ENCODE data around the gene CTBP1.

The CTBP1 gene

GRCh38 chr4:1259966-1260365 lies 11.0 kb upstream of the CTBP1 start:
- H3K9ac ChIP-seq (ENCODE audit: low read depth, low read length): no peak overlapping the region
- no peak overlapping the region for H3K4me3 ChIP-seq (ENCODE audit: low read length)
- H3K9me3 ChIP-seq (ENCODE audit: insufficient read depth, low read depth, low read length): peaks cover 25% of the 10 kb centered on the region
- WGBS: 91% methylated on average over 4 of the region's 4 CpGs
- H3K27ac ChIP-seq (ENCODE audit: low read depth, low read length): no peak overlapping the region
- no peaks in the 10 kb centered on the region for H3K36me3 ChIP-seq (ENCODE audit: insufficient read depth, low read length)
- no peaks in the 10 kb centered on the region for H3K4me1 ChIP-seq (ENCODE audit: insufficient read depth, low read length)
- no peaks in the 10 kb centered on the region for H3K27me3 ChIP-seq (ENCODE audit: insufficient read depth, low read length)

- Histone ChIP-seq H3K27me3 (ENCODE audit: insufficient read depth, low read length) (no peaks in the 10 kb centered on the region), H3K36me3 (ENCODE audit: insufficient read depth, low read length) (no peaks in the 10 kb centered on the region), H3K4me3 (ENCODE audit: low read length) (no peak overlapping the region), H3K9ac (ENCODE audit: low read depth, low read length) (no peak overlapping the region), H3K27ac (ENCODE audit: low read depth, low read length) (no peak overlapping the region), H3K4me1 (ENCODE audit: insufficient read depth, low read length) (no peaks in the 10 kb centered on the region), H3K9me3 (ENCODE audit: insufficient read depth, low read depth, low read length) (peaks cover 41% of the 10 kb centered on the region)
- WGBS: 83% methylated on average over 1 of the region's 2 CpGs
Measured at GRCh38 chr4:1258457-1258856, 9.5 kb upstream of the CTBP1 start.

DNA sequence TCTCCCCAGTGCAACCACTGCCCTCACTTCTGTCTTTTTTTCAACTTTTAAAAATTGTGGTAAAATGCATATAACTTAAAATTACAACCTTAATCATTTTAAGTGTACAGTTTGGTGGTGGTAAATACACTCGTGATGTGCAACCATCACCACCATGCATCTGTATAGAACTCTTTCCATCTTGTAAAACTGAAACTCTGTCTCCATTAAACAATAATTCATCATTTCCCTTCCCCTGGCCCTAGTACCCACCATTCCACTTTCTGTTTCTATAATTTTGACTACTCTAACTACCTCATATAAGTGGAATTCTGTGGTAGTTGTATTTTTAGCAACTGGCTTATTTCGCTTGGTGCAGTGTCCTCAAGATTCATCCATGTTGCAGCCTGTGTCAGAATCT lies 6.8 kb upstream of the CTBP1 start:
- Histone ChIP-seq H3K27ac (ENCODE audit: low read depth, low read length) (no peak overlapping the region), H3K36me3 (ENCODE audit: insufficient read depth, low read length) (peaks cover 12% of the 10 kb centered on the region), H3K9ac (ENCODE audit: low read depth, low read length) (no peak overlapping the region), H3K4me3 (ENCODE audit: low read length) (no peak overlapping the region), H3K9me3 (ENCODE audit: insufficient read depth, low read depth, low read length) (peaks cover 67% of the 10 kb centered on the region), H3K4me1 (ENCODE audit: insufficient read depth, low read length) (no peaks in the 10 kb centered on the region), H3K27me3 (ENCODE audit: insufficient read depth, low read length) (no peaks in the 10 kb centered on the region)
- 100% methylated on average over 2 of the region's 2 CpGs for WGBS

GRCh38 chr4:1255151-1255550 lies 6.2 kb upstream of the CTBP1 start:
- peaks cover 14% of the 10 kb centered on the region for H3K36me3 ChIP-seq (ENCODE audit: insufficient read depth, low read length)
- 87% methylated on average over 4 of the region's 4 CpGs for WGBS
- no peak overlapping the region for H3K4me3 ChIP-seq (ENCODE audit: low read length)
- H3K9me3 ChIP-seq (ENCODE audit: insufficient read depth, low read depth, low read length): peaks cover 67% of the 10 kb centered on the region
- no peak overlapping the region for H3K9ac ChIP-seq (ENCODE audit: low read depth, low read length)
- H3K4me1 ChIP-seq (ENCODE audit: insufficient read depth, low read length): no peaks in the 10 kb centered on the region
- H3K27me3 ChIP-seq (ENCODE audit: insufficient read depth, low read length): no peaks in the 10 kb centered on the region
- H3K27ac ChIP-seq (ENCODE audit: low read depth, low read length): no peak overlapping the region

DNA sequence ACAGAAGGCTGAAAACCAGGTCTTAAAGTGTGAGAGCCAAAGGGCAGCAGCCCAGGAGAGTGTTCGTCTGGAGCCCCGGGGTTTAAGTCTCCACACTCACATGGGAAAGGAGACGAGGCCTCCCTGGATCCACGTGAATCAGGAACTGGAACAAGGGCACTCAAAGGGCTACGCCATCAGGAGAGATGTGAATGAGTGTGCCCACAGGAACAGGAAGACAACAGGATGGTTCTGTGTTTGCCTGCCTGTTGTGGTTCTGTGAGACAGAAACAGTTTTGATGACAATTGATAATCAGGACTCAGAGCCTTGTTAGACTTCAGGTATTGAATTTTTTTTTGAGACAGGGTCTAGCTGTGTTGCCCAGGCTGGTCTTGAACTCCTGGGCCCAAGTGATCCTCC lies 4.9 kb upstream of the CTBP1 start:
- H3K27me3 ChIP-seq (ENCODE audit: insufficient read depth, low read length): no peaks in the 10 kb centered on the region
- 84% methylated on average over 5 of the region's 5 CpGs for WGBS
- no peaks in the 10 kb centered on the region for H3K4me1 ChIP-seq (ENCODE audit: insufficient read depth, low read length)
- no peak overlapping the region for H3K27ac ChIP-seq (ENCODE audit: low read depth, low read length)
- no peak overlapping the region for H3K4me3 ChIP-seq (ENCODE audit: low read length)
- no peak overlapping the region for H3K9ac ChIP-seq (ENCODE audit: low read depth, low read length)
- peaks cover 67% of the 10 kb centered on the region for H3K9me3 ChIP-seq (ENCODE audit: insufficient read depth, low read depth, low read length)
- peaks cover 14% of the 10 kb centered on the region for H3K36me3 ChIP-seq (ENCODE audit: insufficient read depth, low read length)

- Histone ChIP-seq H3K27ac (ENCODE audit: low read depth, low read length) (no peak overlapping the region), H3K36me3 (ENCODE audit: insufficient read depth, low read length) (peaks cover 14% of the 10 kb centered on the region), H3K9me3 (ENCODE audit: insufficient read depth, low read depth, low read length) (peaks cover 65% of the 10 kb centered on the region), H3K27me3 (ENCODE audit: insufficient read depth, low read length) (no peaks in the 10 kb centered on the region), H3K4me1 (ENCODE audit: insufficient read depth, low read length) (no peaks in the 10 kb centered on the region), H3K9ac (ENCODE audit: low read depth, low read length) (no peak overlapping the region), H3K4me3 (ENCODE audit: low read length) (no peak overlapping the region)
- WGBS: 100% methylated on average over 6 of the region's 6 CpGs
Measured at GRCh38 chr4:1252928-1253492, 4.1 kb upstream of the CTBP1 start.

- Histone ChIP-seq H3K9ac (ENCODE audit: low read depth, low read length) (no peak overlapping the region), H3K27me3 (ENCODE audit: insufficient read depth, low read length) (no peaks in the 10 kb centered on the region), H3K27ac (ENCODE audit: low read depth, low read length) (no peak overlapping the region), H3K9me3 (ENCODE audit: insufficient read depth, low read depth, low read length) (peaks cover 52% of the 10 kb centered on the region), H3K4me3 (ENCODE audit: low read length) (no peak overlapping the region), H3K36me3 (ENCODE audit: insufficient read depth, low read length) (peaks cover 14% of the 10 kb centered on the region), H3K4me1 (ENCODE audit: insufficient read depth, low read length) (peaks cover 7% of the 10 kb centered on the region; the same call in 1 of the 2 replicates)
- 97% methylated on average over 11 of the region's 11 CpGs for WGBS
Measured at GRCh38 chr4:1251773-1252066, 2.8 kb upstream of the CTBP1 start.

GRCh38 chr4:1250921-1251772 lies 2.2 kb upstream of the CTBP1 start:
- Histone ChIP-seq H3K36me3 (ENCODE audit: insufficient read depth, low read length) (peaks cover 14% of the 10 kb centered on the region), H3K4me3 (ENCODE audit: low read length) (no peak overlapping the region), H3K27ac (ENCODE audit: low read depth, low read length) (no peak overlapping the region), H3K27me3 (ENCODE audit: insufficient read depth, low read length) (no peaks in the 10 kb centered on the region), H3K9me3 (ENCODE audit: insufficient read depth, low read depth, low read length) (peaks cover 48% of the 10 kb centered on the region), H3K4me1 (ENCODE audit: insufficient read depth, low read length) (peaks cover 8% of the 10 kb centered on the region; the same call in 1 of the 2 replicates), H3K9ac (ENCODE audit: low read depth, low read length) (no peak overlapping the region)
- WGBS: 96% methylated on average over 33 of the region's 33 CpGs

GRCh38 chr4:1250527-1250812 lies 1.5 kb upstream of the CTBP1 start:
- Histone ChIP-seq H3K4me1 (ENCODE audit: insufficient read depth, low read length) (peaks cover 8% of the 10 kb centered on the region; the same call in 1 of the 2 replicates), H3K27me3 (ENCODE audit: insufficient read depth, low read length) (no peaks in the 10 kb centered on the region), H3K27ac (ENCODE audit: low read depth, low read length) (no peak overlapping the region), H3K9ac (ENCODE audit: low read depth, low read length) (no peak overlapping the region), H3K9me3 (ENCODE audit: insufficient read depth, low read depth, low read length) (peaks cover 47% of the 10 kb centered on the region), H3K4me3 (ENCODE audit: low read length) (no peak overlapping the region), H3K36me3 (ENCODE audit: insufficient read depth, low read length) (peaks cover 14% of the 10 kb centered on the region)
- WGBS: 94% methylated on average over 7 of the region's 7 CpGs

GRCh38 chr4:1249731-1250526 lies 999 bp upstream of the CTBP1 start:
- peak overlapping the region; percentile 67 for H3K4me3 ChIP-seq (ENCODE audit: low read length)
- H3K9me3 ChIP-seq (ENCODE audit: insufficient read depth, low read depth, low read length): peaks cover 42% of the 10 kb centered on the region
- H3K9ac ChIP-seq (ENCODE audit: low read depth, low read length): peak overlapping the region; percentile 90
- peaks cover 14% of the 10 kb centered on the region for H3K36me3 ChIP-seq (ENCODE audit: insufficient read depth, low read length)
- H3K27ac ChIP-seq (ENCODE audit: low read depth, low read length): peak overlapping the region; percentile 88
- peaks cover 8% of the 10 kb centered on the region; the same call in 1 of the 2 replicates for H3K4me1 ChIP-seq (ENCODE audit: insufficient read depth, low read length)
- H3K27me3 ChIP-seq (ENCODE audit: insufficient read depth, low read length): no peaks in the 10 kb centered on the region
- WGBS: 52% methylated on average over 39 of the region's 39 CpGs

DNA sequence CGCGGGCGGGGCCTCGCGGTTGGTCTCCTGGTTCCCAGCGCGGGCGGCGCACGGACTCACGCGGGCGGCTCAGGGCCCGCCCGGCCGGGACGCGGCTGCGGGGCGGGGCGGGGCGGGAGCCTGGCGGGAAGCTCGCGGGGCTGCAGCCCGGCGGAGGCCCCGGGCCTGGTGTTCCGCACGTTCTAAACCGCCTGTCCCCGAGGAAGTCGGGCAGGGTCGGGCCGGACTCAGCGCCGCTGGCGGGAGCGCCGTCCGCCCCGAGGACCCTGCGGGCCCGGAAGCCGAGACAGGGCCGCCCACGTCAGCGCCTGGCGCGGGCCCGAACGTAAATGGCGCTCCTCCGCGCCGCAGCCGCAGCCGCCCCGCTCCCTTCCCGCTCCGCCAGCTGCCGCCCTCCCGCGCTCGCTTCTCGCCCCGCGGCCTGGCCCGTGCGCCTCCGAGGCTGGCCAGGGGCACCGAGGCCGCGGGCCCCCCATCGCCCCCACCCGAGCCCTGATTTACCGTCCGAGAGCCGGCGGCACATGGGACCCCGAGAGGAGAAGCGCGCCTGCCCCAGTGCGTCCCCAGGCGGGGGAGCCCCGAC lies 309 bp upstream of the CTBP1 start:
- peaks cover 35% of the 10 kb centered on the region for H3K9me3 ChIP-seq (ENCODE audit: insufficient read depth, low read depth, low read length)
- peak overlapping the region; percentile 88 for H3K27ac ChIP-seq (ENCODE audit: low read depth, low read length)
- H3K4me3 ChIP-seq (ENCODE audit: low read length): peak overlapping the region; percentile 67
- WGBS: under 1% methylated on average over 86 of the region's 86 CpGs
- H3K36me3 ChIP-seq (ENCODE audit: insufficient read depth, low read length): peaks cover 14% of the 10 kb centered on the region
- peak overlapping the region; percentile 90 for H3K9ac ChIP-seq (ENCODE audit: low read depth, low read length)
- H3K27me3 ChIP-seq (ENCODE audit: insufficient read depth, low read length): no peaks in the 10 kb centered on the region
- H3K4me1 ChIP-seq (ENCODE audit: insufficient read depth, low read length): peaks cover 8% of the 10 kb centered on the region; the same call in 1 of the 2 replicates
